HL-60 (cell line): ENCODE data around the gene RYR2.

Experiments used
- DNase-seq, 2 experiments: peaks; one replicate each; pipeline ENCODE4 v3.0.0-alpha.2; 2010 to 2020; ENCODE audit warnings: low read depth in 1 of 2, low spot score in 1 of 2
- H3K27ac ChIP-seq: fragments of 250-450 bp; sonication (Bioruptor Pico); replicated peaks from 2 replicates; pipeline ENCODE4 v1.5.1; 2020; ENCODE audit warnings: mild to moderate bottlenecking, moderate library complexity
- H3K27me3 ChIP-seq: fragments of 250-450 bp; sonication (Bioruptor Pico); 2 replicates; pipeline ENCODE4 v1.5.1; 2021; ENCODE audit warnings: mild to moderate bottlenecking, moderate library complexity; ENCODE audit not compliant: insufficient read depth, poor library complexity, severe bottlenecking
- H3K4me3 ChIP-seq: replicated peaks from 2 replicates; pipeline ENCODE4 v1.5.1; 2011; ENCODE audit warnings: mild to moderate bottlenecking, control low read depth, low read length; ENCODE audit not compliant: insufficient read depth
- GABPA ChIP-seq: IDR thresholded peaks from 2 replicates; pipeline ENCODE4 v1.6.1; 2012; ENCODE audit warnings: low read depth
- POLR2AphosphoS5 ChIP-seq: IDR thresholded peaks from 2 replicates; pipeline ENCODE4 v1.6.1; 2012; ENCODE audit warnings: low read depth
- SPI1 ChIP-seq: IDR thresholded peaks from 2 replicates; pipeline ENCODE4 v1.6.1; 2012; ENCODE audit warnings: low read depth, mild to moderate bottlenecking, borderline replicate concordance
- TF ChIP-seq, protein P1 (sequence below): IDR thresholded peaks from 2 replicates; pipeline ENCODE4 v1.6.1; 2012; ENCODE audit warnings: low read depth; ENCODE audit not compliant: insufficient replicate concordance
- TF ChIP-seq, protein P2 (sequence below): IDR thresholded peaks from one replicate; pipeline ENCODE4 v1.5.1; 2011; ENCODE audit warnings: low read length, control low read depth, inconsistent platforms; ENCODE audit not compliant: insufficient read depth

RYR2 gene

DNA sequence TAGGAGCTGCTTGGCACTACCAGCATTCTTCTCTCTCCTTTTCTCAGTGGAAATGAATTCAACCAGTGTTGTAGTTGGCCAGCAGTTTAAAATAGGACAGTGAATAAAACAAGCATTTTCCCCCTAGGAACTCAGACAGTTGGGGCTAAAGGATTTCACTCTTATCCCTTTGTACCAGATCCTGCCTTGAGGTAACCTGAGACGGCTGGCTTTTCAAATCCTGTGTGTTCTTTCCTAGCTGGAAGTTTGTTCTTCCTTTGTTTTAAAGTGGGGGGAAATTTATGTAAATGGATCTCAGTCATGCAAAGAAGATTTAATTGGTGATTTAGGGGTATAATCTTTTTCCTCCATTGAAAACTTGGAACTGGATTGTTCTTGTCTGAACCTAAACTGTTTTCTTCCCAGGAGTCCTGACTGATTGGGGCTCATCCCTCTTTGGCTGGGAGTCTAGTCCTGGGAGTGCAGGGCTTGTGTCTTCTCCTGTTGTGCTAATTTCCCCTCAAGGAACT lies 825.5 kb downstream of the RYR2 start:
- TF ChIP-seq SPI1 (no peak), POLR2AphosphoS5 (no peak), GABPA (no peak)
- TF ChIP-seq, protein P1, sequence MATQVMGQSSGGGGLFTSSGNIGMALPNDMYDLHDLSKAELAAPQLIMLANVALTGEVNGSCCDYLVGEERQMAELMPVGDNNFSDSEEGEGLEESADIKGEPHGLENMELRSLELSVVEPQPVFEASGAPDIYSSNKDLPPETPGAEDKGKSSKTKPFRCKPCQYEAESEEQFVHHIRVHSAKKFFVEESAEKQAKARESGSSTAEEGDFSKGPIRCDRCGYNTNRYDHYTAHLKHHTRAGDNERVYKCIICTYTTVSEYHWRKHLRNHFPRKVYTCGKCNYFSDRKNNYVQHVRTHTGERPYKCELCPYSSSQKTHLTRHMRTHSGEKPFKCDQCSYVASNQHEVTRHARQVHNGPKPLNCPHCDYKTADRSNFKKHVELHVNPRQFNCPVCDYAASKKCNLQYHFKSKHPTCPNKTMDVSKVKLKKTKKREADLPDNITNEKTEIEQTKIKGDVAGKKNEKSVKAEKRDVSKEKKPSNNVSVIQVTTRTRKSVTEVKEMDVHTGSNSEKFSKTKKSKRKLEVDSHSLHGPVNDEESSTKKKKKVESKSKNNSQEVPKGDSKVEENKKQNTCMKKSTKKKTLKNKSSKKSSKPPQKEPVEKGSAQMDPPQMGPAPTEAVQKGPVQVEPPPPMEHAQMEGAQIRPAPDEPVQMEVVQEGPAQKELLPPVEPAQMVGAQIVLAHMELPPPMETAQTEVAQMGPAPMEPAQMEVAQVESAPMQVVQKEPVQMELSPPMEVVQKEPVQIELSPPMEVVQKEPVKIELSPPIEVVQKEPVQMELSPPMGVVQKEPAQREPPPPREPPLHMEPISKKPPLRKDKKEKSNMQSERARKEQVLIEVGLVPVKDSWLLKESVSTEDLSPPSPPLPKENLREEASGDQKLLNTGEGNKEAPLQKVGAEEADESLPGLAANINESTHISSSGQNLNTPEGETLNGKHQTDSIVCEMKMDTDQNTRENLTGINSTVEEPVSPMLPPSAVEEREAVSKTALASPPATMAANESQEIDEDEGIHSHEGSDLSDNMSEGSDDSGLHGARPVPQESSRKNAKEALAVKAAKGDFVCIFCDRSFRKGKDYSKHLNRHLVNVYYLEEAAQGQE = no peak
- TF ChIP-seq, protein P2, sequence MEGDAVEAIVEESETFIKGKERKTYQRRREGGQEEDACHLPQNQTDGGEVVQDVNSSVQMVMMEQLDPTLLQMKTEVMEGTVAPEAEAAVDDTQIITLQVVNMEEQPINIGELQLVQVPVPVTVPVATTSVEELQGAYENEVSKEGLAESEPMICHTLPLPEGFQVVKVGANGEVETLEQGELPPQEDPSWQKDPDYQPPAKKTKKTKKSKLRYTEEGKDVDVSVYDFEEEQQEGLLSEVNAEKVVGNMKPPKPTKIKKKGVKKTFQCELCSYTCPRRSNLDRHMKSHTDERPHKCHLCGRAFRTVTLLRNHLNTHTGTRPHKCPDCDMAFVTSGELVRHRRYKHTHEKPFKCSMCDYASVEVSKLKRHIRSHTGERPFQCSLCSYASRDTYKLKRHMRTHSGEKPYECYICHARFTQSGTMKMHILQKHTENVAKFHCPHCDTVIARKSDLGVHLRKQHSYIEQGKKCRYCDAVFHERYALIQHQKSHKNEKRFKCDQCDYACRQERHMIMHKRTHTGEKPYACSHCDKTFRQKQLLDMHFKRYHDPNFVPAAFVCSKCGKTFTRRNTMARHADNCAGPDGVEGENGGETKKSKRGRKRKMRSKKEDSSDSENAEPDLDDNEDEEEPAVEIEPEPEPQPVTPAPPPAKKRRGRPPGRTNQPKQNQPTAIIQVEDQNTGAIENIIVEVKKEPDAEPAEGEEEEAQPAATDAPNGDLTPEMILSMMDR = no peak

DNA sequence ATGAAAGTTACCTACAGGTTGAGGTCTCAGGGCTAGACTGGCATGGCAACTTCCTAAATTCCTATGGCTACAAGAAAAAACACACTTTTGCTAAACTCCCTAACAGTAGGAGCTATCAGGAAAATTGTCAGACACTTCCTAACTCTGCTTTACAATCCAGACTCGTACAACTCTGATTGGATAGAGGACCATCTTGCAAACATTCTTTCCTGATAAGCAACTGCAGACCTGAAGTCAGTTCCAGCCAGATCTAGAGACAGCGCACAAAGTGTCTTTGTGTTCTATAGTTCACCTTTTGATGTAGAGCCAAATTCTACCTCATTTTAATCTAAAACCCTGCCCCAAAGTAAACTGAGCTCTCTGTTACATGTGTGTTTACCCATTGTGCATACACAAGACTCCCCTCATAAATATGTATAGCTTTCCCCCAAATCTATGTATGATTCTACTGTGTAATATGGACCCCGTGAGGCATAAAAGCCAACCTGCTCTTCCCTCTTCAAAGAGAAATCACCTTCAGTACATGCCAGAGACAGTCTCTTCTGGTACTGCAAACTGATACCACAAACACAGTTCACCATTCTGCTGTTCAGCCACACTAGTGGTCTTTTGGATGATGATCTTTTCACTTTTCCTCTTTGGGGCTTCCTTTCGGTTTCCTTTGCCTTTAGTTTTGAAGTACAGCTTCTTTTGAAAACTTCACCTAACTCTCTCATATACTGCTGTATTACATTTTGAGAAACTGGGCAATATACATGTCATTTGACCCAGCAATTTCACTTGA lies 827.0 kb downstream of the RYR2 start:
- TF ChIP-seq, protein P1 = no peak
- TF ChIP-seq POLR2AphosphoS5 = no peak
- no peak for TF ChIP-seq SPI1
- TF ChIP-seq GABPA = no peak
- TF ChIP-seq, protein P2 = no peak
- Histone ChIP-seq H3K27ac (no peak overlapping the region), H3K27me3 (no peaks in the 10 kb centered on the region), H3K4me3 (no peak overlapping the region)
- DNase-seq = no peak

More for the DNA sequence above, 825.5 kb downstream of the RYR2 start:
- Histone ChIP-seq H3K27ac (no peak overlapping the region), H3K27me3 (no peaks in the 10 kb centered on the region), H3K4me3 (no peak overlapping the region)
- no peak for DNase-seq

DNA sequence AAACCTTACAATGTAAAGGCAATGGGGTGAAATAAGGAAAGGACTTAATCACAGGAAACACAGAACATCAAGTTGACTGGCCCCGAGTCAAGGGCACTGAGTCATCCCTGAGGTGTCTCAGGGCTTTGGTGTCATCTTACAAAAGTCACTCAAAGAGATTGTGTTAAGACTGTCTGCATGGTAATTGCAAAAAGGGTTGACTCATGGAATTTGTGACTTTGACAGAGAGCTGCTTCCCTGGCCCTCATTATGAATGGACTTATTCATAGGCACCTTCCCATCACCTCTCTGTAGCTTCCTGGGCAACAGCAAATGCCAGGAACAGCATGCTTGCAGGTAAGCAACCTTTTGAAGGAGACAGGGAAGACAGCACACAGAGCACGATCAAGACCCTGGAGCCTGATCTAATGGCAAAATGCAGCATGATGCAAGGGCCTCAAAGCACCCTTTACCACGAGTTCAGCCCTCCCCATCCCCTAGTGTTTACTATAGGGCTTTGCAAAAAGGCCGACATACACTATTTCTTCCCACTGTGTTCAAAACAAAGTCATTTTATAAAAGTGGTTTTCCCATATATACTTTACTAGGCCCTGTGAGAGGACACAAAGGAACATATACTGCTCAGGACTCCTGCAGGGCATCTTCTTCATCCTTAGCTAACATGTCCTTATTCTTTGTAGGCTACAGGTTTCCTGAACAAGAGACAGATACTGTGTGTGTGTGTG lies 831.7 kb downstream of the RYR2 start:
- TF ChIP-seq, protein P2 = no peak
- TF ChIP-seq, protein P1 = no peak
- TF ChIP-seq SPI1 = no peak
- TF ChIP-seq POLR2AphosphoS5 = no peak
- TF ChIP-seq GABPA = no peak
- no peak for DNase-seq
- Histone ChIP-seq H3K27ac (no peak overlapping the region), H3K4me3 (no peak overlapping the region), H3K27me3 (no peaks in the 10 kb centered on the region)
